Psoas muscle (tissue), 8 donors: ENCODE results near the gene GALNT12. TPM values are rescaled to one million over a fixed set of nuclear protein-coding genes. Genes with fewer than 3 reads are reported as not detected.

ENCODE experiments used
- ATAC-seq, 4 donors: fragments of 200-7000 bp; cut with Tn5 transposase; one replicate each; pipeline ENCODE4 v1.9.1; 2020; ENCODE audit warnings: moderate library complexity in 3 of 4, mild to moderate bottlenecking in 2 of 4
- DNase-seq, 2 donors: peaks; one replicate each; pipeline ENCODE4 v3.0.0-alpha.2; 2020
- H3K27ac ChIP-seq: fragments of 200-600 bp; one replicate; pipeline ENCODE4 v1.8.0; 2022
- H3K27me3 ChIP-seq, 3 donors: fragments of 200-600 bp in 1 of 3; one replicate each; pipeline versions ENCODE4 v1.6.1 to v1.8.0; 2013 to 2022; ENCODE audit warnings: low read length in 2 of 3, mild to moderate bottlenecking in 2 of 3, moderate library complexity in 1 of 3; ENCODE audit not compliant: insufficient read depth in 3 of 3
- H3K36me3 ChIP-seq, 2 donors: fragments of 200-600 bp in 1 of 2; one replicate each; pipeline versions ENCODE4 v1.6.1 to v1.8.0; 2013 to 2022; ENCODE audit warnings: low read depth in 1 of 2, mild to moderate bottlenecking in 1 of 2, moderate library complexity in 1 of 2; ENCODE audit not compliant: insufficient read depth in 1 of 2
- H3K4me1 ChIP-seq: fragments of 200-600 bp; one replicate; pipeline ENCODE4 v1.8.0; 2022
- H3K4me3 ChIP-seq: fragments of 200-600 bp; one replicate; pipeline ENCODE4 v1.8.0; 2022; ENCODE audit warnings: mild to moderate bottlenecking
- H3K9me3 ChIP-seq: fragments of 200-600 bp; one replicate; pipeline ENCODE4 v1.8.0; 2022
- CTCF ChIP-seq: fragments of 200-600 bp; IDR thresholded peaks from one replicate; pipeline ENCODE4 v1.8.0; 2022; ENCODE audit warnings: antibody characterized with exemption
- WGBS, 3 donors: extraction: QIAGEN DNeasy Blood & Tissue Kit; methylation state at CpG; one replicate each; pipeline versions ENCODE4 v1.1.6 to v1.1.7; 2013; 5-methylcytosine and 5-hydroxymethylcytosine counted together
- intact Hi-C, 2 donors: fragments of 100-400 bp; cut with DNase I; formaldehyde crosslinking; loops; one replicate each; pipeline versions ENCODE4 v1.11.0 to v1.14.2; 2022
- polyA plus RNA-seq, 3 donors: library from polyadenylated mRNA; stranded (reverse); fragments of 200-250 nt; gene quantifications; one replicate each; pipeline ENCODE4 v1.2.3, GENCODE V29; 2013
- total RNA-seq, 4 donors: library from RNA; stranded (reverse); fragmentation: NEBNext Ultra II Directional in 2 of 4; extraction: Animal tissue kit (Norgen Biotek cat#: 25700) in 2 of 4; gene quantifications; one replicate each; pipeline versions ENCODE4 v1.2.1 to v1.2.4, GENCODE V29; 2021 to 2023
- donor health status: healthy with polysubstance abuse.
- donor health status: DM: no; HTN: no; CAD: no; lungs with moderate emphysema.
- donor health status: Bipolar disorder and iron deficiency.
- donor health status: healthy.
- donor health status: DM: yes; HTN: yes; CAD: no.
- donor health status: DM: no; HTN: no; CAD: no.
- donor health status: DM: no; HTN: no; CAD: no.
- donor health status: DM: yes; HTN: yes; CAD: no.

The GALNT12 gene
- total and polyA plus RNA-seq, 7 donors = 0.12 to 0.32 (median 0.28) TPM; not detected in 1

GRCh38 chr9:98786750-98787510, 20.5 kb upstream of the GALNT12 start:
- Histone ChIP-seq H3K27me3 (no peaks in the 10 kb centered on the region), H3K4me1 (no peaks in the 10 kb centered on the region), H3K4me3 (no peak overlapping the region), H3K9me3 (no peaks in the 10 kb centered on the region), H3K27ac (no peak overlapping the region), H3K36me3 (peaks cover 0 to 42% of the 10 kb centered on the region in 2 donors)
- intact Hi-C loops = no loop called here
- DNase-seq (no peak), ATAC-seq (no peak)
- no peak for TF ChIP-seq CTCF
- 91 to 94% (median 94%) methylated on average over 4 of the region's 4 CpGs for WGBS, 3 donors

- no peaks in the 10 kb centered on the region for H3K27me3 ChIP-seq
- H3K4me1 ChIP-seq = no peaks in the 10 kb centered on the region
- no peak for TF ChIP-seq CTCF
- intact Hi-C loops = no loop called here
- H3K9me3 ChIP-seq = no peaks in the 10 kb centered on the region
- peaks cover 0 to 33% of the 10 kb centered on the region in 2 donors for H3K36me3 ChIP-seq
- DNase-seq (no peak), ATAC-seq (no peak)
- WGBS, 3 donors = 92 to 95% (median 94%) methylated on average over 12 of the region's 12 CpGs
- no peak overlapping the region for H3K4me3 ChIP-seq
- H3K27ac ChIP-seq = no peak overlapping the region
Measured at GRCh38 chr9:98787766-98788335, 19.6 kb upstream of the GALNT12 start.

- H3K4me3 ChIP-seq = no peak overlapping the region
- H3K27ac ChIP-seq = no peak overlapping the region
- peaks cover 3% of the 10 kb centered on the region for H3K4me1 ChIP-seq
- intact Hi-C loops = no loop called here
- 95 to 97% (median 97%) methylated on average over 5 of the region's 5 CpGs for WGBS, 3 donors
- H3K9me3 ChIP-seq = no peaks in the 10 kb centered on the region
- no peaks in the 10 kb centered on the region for H3K27me3 ChIP-seq
- DNase-seq = no peak
- H3K36me3 ChIP-seq = peaks cover 0 to 17% of the 10 kb centered on the region in 2 donors
- TF ChIP-seq CTCF = no peak
- no peak for ATAC-seq
Measured at GRCh38 chr9:98789483-98790133, 17.9 kb upstream of the GALNT12 start.

- no peak for ATAC-seq
- no peak for DNase-seq
- Histone ChIP-seq H3K9me3 (no peaks in the 10 kb centered on the region), H3K36me3 (peaks cover 0 to 16% of the 10 kb centered on the region in 2 donors), H3K4me3 (no peak overlapping the region), H3K4me1 (peaks cover 7% of the 10 kb centered on the region), H3K27me3 (no peaks in the 10 kb centered on the region), H3K27ac (no peak overlapping the region)
- TF ChIP-seq CTCF = no peak
- WGBS, 3 donors = 59 to 80% (median 60%) methylated on average over 24 to 25 of the region's 25 CpGs
- intact Hi-C loops = no loop called here
Measured at GRCh38 chr9:98790134-98790841, 17.2 kb upstream of the GALNT12 start.
